K562 (cell line): ENCODE data around the gene HSBP1L1. TPM values are rescaled to one million over a fixed set of nuclear protein-coding genes. Genes with fewer than 3 reads are reported as not detected.

Experiments used
- ARID1B ChIP-seq: fragments of 450-650 bp; IDR thresholded peaks from 2 replicates; pipeline ENCODE4 v1.6.1; 2016; ENCODE audit warnings: antibody characterized with exemption, mild to moderate bottlenecking, inconsistent platforms
- CAMTA2 ChIP-seq: fragments of 250-450 bp; sonication (Bioruptor Pico); conservative IDR thresholded peaks from 2 replicates; pipeline ENCODE4 v1.5.1; 2022
- FOXM1 ChIP-seq, 2 experiments: fragments of 450-650 bp in 1 of 2; sonication (generic) in 1 of 2; formaldehyde crosslinking in 1 of 2; IDR thresholded peaks; 2 replicates each; pipeline versions ENCODE4 v1.6.1 to v1.9.0; 2017 to 2022; ENCODE audit warnings: low read depth in 2 of 2, mild to moderate bottlenecking in 2 of 2, missing genetic modification reagents in 1 of 2, moderate library complexity in 1 of 2
- IRF2 ChIP-seq: sonication (generic); formaldehyde crosslinking; IDR thresholded peaks from 2 replicates; pipeline ENCODE4 v1.8.1; 2022; ENCODE audit warnings: mild to moderate bottlenecking, missing genetic modification reagents
- KDM1A ChIP-seq, 2 experiments: fragments of 450-650 bp; IDR thresholded peaks; 2 replicates each; pipeline ENCODE4 v1.6.1; 2016; ENCODE audit warnings: mild to moderate bottlenecking in 2 of 2
- NONO ChIP-seq, 2 experiments: fragments of 200-400 bp in 1 of 2; fragments of 450-650 bp in 1 of 2; formaldehyde crosslinking in 1 of 2; IDR thresholded peaks; 2 replicates each; pipeline ENCODE4 v1.6.1; 2017; ENCODE audit warnings: low read depth in 2 of 2, mild to moderate bottlenecking in 2 of 2, moderate library complexity in 2 of 2, low read length in 1 of 2
- OTX1 ChIP-seq: fragments of 450-650 bp; formaldehyde crosslinking; IDR thresholded peaks from 2 replicates; pipeline ENCODE4 v1.4.0; 2022; ENCODE audit warnings: mild to moderate bottlenecking
- RBFOX2 ChIP-seq: fragments of 200-400 bp; formaldehyde crosslinking; IDR thresholded peaks from 2 replicates; pipeline ENCODE4 v1.6.1; 2017; ENCODE audit warnings: low read depth, mild to moderate bottlenecking, low read length, moderate library complexity
- RCOR1 ChIP-seq, 2 experiments: IDR thresholded peaks; 2 replicates each; pipeline ENCODE4 v1.6.1; 2012; ENCODE audit warnings: low read depth in 2 of 2, low read length in 2 of 2, borderline replicate concordance in 1 of 2, improper control_type of control experiment in 1 of 2
- SIX5 ChIP-seq, 2 experiments: IDR thresholded peaks; 2 replicates each; pipeline ENCODE4 v1.6.1; 2011; ENCODE audit warnings: low read length in 2 of 2, borderline replicate concordance in 1 of 2, low read depth in 1 of 2, mild to moderate bottlenecking in 1 of 2, moderate library complexity in 1 of 2; ENCODE audit not compliant: insufficient read depth in 1 of 2
- SP1 ChIP-seq: sonication (generic); formaldehyde crosslinking; IDR thresholded peaks from 2 replicates; pipeline ENCODE4 v1.8.1; 2022; ENCODE audit warnings: mild to moderate bottlenecking, missing genetic modification reagents
- SRF ChIP-seq, 2 experiments: fragments of 250-450, 450-650 bp in 1 of 2; sonication (Bioruptor Pico) in 1 of 2; sonication (generic) in 1 of 2; formaldehyde crosslinking; IDR thresholded peaks; 2 replicates each; pipeline versions ENCODE4 v1.5.0 to v1.5.1; 2020 to 2022; ENCODE audit warnings: mild to moderate bottlenecking in 1 of 2, missing genetic modification reagents in 1 of 2
- STAG1 ChIP-seq: sonication (generic); formaldehyde crosslinking; IDR thresholded peaks from 2 replicates; pipeline ENCODE4 v1.5.0; 2020; ENCODE audit warnings: missing genetic modification reagents, borderline replicate concordance
- TAF7 ChIP-seq: fragments of 450-650 bp; IDR thresholded peaks from 2 replicates; pipeline ENCODE4 v1.6.1; 2016; ENCODE audit warnings: missing genetic modification characterization, missing compliant biosample characterization
- ZEB2 ChIP-seq: fragments of 450-650 bp; IDR thresholded peaks from 2 replicates; pipeline ENCODE4 v1.6.1; 2016
- ZNF184 ChIP-seq: sonication (generic); formaldehyde crosslinking; IDR thresholded peaks from 2 replicates; pipeline ENCODE4 v1.5.0; 2020; ENCODE audit warnings: missing genetic modification reagents
- ZNF239 ChIP-seq: fragments of 250-450 bp; sonication (Bioruptor Pico); IDR thresholded peaks from 2 replicates; pipeline ENCODE4 v1.4.0; 2020; ENCODE audit warnings: mild to moderate bottlenecking
- ZNF583 ChIP-seq: fragments of 250-450 bp; sonication (Bioruptor Pico); IDR thresholded peaks from 2 replicates; pipeline ENCODE4 v1.4.0; 2020
- polyA plus RNA-seq, 8 experiments: library from polyadenylated mRNA; depleted of rRNA in 4 of 8; stranded (reverse) in 5 of 8; unstranded in 3 of 8; fragments of >200 nt; fragmentation: Nextera tagmentation in 2 of 8; fragmentation: Illumina TruSeq in 1 of 8; extraction: Ambion mirVana in 2 of 8; extraction: Trizol in 1 of 8; gene quantifications; 2 replicates each; pipeline versions ENCODE4 v1.2.1 to v1.2.3, GENCODE V29; 2011 to 2014; ENCODE audit warnings: inconsistent platforms in 1 of 8, missing spikeins in 1 of 8
- total RNA-seq, 7 experiments: library from RNA; depleted of rRNA in 6 of 7; stranded (reverse); fragments of >200 nt in 6 of 7; fragmentation: Illumina TruSeq in 2 of 7; extraction: Trizol in 2 of 7; gene quantifications; 2 replicates each; pipeline versions ENCODE4 v1.2.1 to v1.2.3, GENCODE V29; 2011 to 2021; ENCODE audit warnings: low replicate concordance in 1 of 7
- TF ChIP-seq, protein P1 (sequence below): fragments of 450-650 bp; formaldehyde crosslinking; IDR thresholded peaks from 2 replicates; pipeline ENCODE4 v1.4.0; 2020; ENCODE audit warnings: mild to moderate bottlenecking, moderate library complexity
- TF ChIP-seq, protein P2 (sequence below): sonication (generic); IDR thresholded peaks from 2 replicates; pipeline ENCODE4 v1.6.1; 2016
- TF ChIP-seq, protein P3 (sequence below): sonication (generic); formaldehyde crosslinking; IDR thresholded peaks from 2 replicates; pipeline ENCODE4 v1.5.0; 2020; ENCODE audit warnings: missing genetic modification reagents
- TF ChIP-seq, protein P4 (sequence below): sonication (generic); formaldehyde crosslinking; IDR thresholded peaks from 2 replicates; pipeline ENCODE4 v1.8.1; 2022; ENCODE audit warnings: missing genetic modification reagents

The HSBP1L1 gene
- total and polyA plus RNA-seq, 9 of the 15 experiments (the other 6 are each of a cell fraction or from before 2014, with no cell fraction given), result 0.24 to 0.36 TPM; not detected in 7

DNA sequence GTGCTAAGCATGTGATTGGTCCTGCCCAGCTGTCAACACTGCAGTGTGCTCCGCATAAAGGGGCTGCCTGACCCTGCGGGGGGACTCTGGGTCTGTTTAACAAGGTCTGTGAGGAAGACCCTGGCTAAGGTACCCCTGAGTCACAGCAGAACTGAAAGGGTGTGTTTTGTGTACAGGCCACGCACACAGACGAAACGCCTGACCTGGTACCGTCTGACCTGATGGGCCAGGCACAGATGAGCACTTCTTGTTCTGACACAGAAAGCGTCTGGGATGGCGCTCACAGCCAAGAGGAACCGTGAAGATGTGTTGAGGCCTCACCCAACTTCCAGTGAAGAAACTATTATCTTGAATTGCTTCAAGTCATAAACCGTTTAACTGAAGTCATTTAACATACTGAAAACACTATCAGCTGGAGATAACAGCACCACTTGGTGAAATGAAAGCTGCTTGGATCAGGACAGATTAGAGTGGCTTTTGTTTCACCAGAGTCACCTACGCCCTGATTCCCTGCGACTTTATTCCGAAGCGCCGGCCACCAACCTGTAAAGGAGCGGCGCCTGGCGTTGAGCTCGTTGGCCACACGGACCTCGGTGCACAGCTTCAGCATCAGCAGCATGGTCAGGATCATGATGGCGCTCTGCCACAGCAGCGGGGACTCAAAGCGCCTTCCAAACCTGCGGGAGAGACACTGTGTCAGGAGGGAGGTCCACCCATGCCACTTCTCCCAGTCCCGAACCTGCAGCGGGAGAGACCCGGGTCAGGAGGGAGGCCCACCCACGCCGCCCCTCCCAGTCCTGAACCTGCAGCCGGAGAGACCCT is 21.4 kb upstream of the HSBP1L1 start (continued):
- TF ChIP-seq ZNF184 (CRISPR knock-in tag), result no peak
- TF ChIP-seq SIX5 (IDR thresholded peaks at IDR 0.05; ENCODE audit: borderline replicate concordance in 1 of 2, insufficient read depth in 1 of 2, low read depth in 1 of 2, low read length in 2 of 2), result no peak
- TF ChIP-seq, protein P1, sequence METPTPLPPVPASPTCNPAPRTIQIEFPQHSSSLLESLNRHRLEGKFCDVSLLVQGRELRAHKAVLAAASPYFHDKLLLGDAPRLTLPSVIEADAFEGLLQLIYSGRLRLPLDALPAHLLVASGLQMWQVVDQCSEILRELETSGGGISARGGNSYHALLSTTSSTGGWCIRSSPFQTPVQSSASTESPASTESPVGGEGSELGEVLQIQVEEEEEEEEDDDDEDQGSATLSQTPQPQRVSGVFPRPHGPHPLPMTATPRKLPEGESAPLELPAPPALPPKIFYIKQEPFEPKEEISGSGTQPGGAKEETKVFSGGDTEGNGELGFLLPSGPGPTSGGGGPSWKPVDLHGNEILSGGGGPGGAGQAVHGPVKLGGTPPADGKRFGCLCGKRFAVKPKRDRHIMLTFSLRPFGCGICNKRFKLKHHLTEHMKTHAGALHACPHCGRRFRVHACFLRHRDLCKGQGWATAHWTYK (CRISPR knock-in tag), result no peak
- no peak for TF ChIP-seq STAG1
- no peak for TF ChIP-seq TAF7
- peak; percentile 23; the same call in 1 of the 2 replicates for TF ChIP-seq RBFOX2
- no peak for TF ChIP-seq SRF (CRISPR knock-in tag; IDR thresholded peaks at IDR 0.05)
- peak; percentile 28; the same call in 1 of the 2 replicates for TF ChIP-seq FOXM1 (IDR thresholded peaks at IDR 0.05; ENCODE audit: low read depth)
- TF ChIP-seq FOXM1 (CRISPR knock-in tag; IDR thresholded peaks at IDR 0.05; ENCODE audit: low read depth), result no peak
- no peak for TF ChIP-seq NONO (IDR thresholded peaks at IDR 0.05; ENCODE audit: low read depth in 2 of 2, low read length in 1 of 2)
- TF ChIP-seq, protein P2, sequence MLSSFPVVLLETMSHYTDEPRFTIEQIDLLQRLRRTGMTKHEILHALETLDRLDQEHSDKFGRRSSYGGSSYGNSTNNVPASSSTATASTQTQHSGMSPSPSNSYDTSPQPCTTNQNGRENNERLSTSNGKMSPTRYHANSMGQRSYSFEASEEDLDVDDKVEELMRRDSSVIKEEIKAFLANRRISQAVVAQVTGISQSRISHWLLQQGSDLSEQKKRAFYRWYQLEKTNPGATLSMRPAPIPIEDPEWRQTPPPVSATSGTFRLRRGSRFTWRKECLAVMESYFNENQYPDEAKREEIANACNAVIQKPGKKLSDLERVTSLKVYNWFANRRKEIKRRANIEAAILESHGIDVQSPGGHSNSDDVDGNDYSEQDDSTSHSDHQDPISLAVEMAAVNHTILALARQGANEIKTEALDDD, result no peak
- TF ChIP-seq SP1 (CRISPR knock-in tag), result 0 out of 2 replicates have a peak, but pooled peaks have one; percentile 17
- TF ChIP-seq ZNF239, result no peak
- TF ChIP-seq OTX1, result no peak
- no peak for TF ChIP-seq CAMTA2 (CRISPR knock-in tag)
- TF ChIP-seq, protein P3, sequence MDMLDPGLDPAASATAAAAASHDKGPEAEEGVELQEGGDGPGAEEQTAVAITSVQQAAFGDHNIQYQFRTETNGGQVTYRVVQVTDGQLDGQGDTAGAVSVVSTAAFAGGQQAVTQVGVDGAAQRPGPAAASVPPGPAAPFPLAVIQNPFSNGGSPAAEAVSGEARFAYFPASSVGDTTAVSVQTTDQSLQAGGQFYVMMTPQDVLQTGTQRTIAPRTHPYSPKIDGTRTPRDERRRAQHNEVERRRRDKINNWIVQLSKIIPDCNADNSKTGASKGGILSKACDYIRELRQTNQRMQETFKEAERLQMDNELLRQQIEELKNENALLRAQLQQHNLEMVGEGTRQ (CRISPR knock-in tag), result no peak
- TF ChIP-seq ARID1B, result peak; percentile 44; the same call in 1 of the 2 replicates
- peak in 1 of 2 experiments; percentile 80; a peak in 1 of 4 replicates for TF ChIP-seq RCOR1 (IDR thresholded peaks at IDR 0.05; ENCODE audit: borderline replicate concordance in 1 of 2, low read depth in 2 of 2, low read length in 2 of 2)
- no peak for TF ChIP-seq IRF2 (CRISPR knock-in tag)
- TF ChIP-seq, protein P4, sequence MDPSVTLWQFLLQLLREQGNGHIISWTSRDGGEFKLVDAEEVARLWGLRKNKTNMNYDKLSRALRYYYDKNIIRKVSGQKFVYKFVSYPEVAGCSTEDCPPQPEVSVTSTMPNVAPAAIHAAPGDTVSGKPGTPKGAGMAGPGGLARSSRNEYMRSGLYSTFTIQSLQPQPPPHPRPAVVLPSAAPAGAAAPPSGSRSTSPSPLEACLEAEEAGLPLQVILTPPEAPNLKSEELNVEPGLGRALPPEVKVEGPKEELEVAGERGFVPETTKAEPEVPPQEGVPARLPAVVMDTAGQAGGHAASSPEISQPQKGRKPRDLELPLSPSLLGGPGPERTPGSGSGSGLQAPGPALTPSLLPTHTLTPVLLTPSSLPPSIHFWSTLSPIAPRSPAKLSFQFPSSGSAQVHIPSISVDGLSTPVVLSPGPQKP (CRISPR knock-in tag), result no peak
- peak in 1 of 2 experiments; percentile 23; a peak in 2 of 4 replicates for TF ChIP-seq KDM1A (IDR thresholded peaks at IDR 0.05)
- TF ChIP-seq ZNF583, result no peak
- TF ChIP-seq ZEB2, result no peak
